HEK293T (cell line): ENCODE data around the gene PIAS1.

Experiments used
- CTCF ChIA-PET: fragments of 350-600 bp; formaldehyde crosslinking; extraction: SDS; loops from one replicate; lab custom pipeline; 2021; ENCODE audit warnings: antibody characterized with exemption, inconsistent platforms; lab: Yijun Ruan, JAX
- POLR2A ChIA-PET: fragments of 350-600 bp; formaldehyde crosslinking; extraction: SDS; loops from one replicate; lab custom pipeline; 2020; ENCODE audit warnings: antibody characterized with exemption, inconsistent platforms; lab: Yijun Ruan, JAX
- DNase-seq: peaks from one replicate; pipeline ENCODE4 v3.0.0; 2012; ENCODE audit warnings: mixed read lengths; ENCODE audit errors: extremely low spot score
- ARNT ChIP-seq: fragments of 450-650 bp; IDR thresholded peaks from 2 replicates; pipeline ENCODE4 v1.6.1; 2017; ENCODE audit warnings: mild to moderate bottlenecking
- BHLHE40 ChIP-seq: fragments of 450-650 bp; IDR thresholded peaks from 2 replicates; pipeline ENCODE4 v1.6.1; 2016; ENCODE audit warnings: mild to moderate bottlenecking, moderate library complexity, borderline replicate concordance
- CTBP1 ChIP-seq: fragments of 450-650 bp; IDR thresholded peaks from 2 replicates; pipeline ENCODE4 v1.6.1; 2016; ENCODE audit warnings: borderline replicate concordance
- ELF4 ChIP-seq: fragments of 450-650 bp; IDR thresholded peaks from 2 replicates; pipeline ENCODE4 v1.6.1; 2017; ENCODE audit warnings: antibody characterized with exemption
- FOXA1 ChIP-seq: fragments of 450-650 bp; IDR thresholded peaks from 2 replicates; pipeline ENCODE4 v1.6.1; 2016; ENCODE audit warnings: mild to moderate bottlenecking
- FOXK2 ChIP-seq: fragments of 450-650 bp; IDR thresholded peaks from 2 replicates; pipeline ENCODE4 v1.6.1; 2016; ENCODE audit warnings: mild to moderate bottlenecking
- FOXM1 ChIP-seq: fragments of 450-650 bp; IDR thresholded peaks from 2 replicates; pipeline ENCODE4 v1.6.1; 2017; ENCODE audit warnings: mild to moderate bottlenecking, borderline replicate concordance
- HDGF ChIP-seq: fragments of 450-650 bp; IDR thresholded peaks from 2 replicates; pipeline ENCODE4 v1.6.1; 2017; ENCODE audit warnings: antibody characterized with exemption, borderline replicate concordance
- L3MBTL2 ChIP-seq: fragments of 450-650 bp; conservative IDR thresholded peaks from 2 replicates; pipeline ENCODE4 v1.6.1; 2016; ENCODE audit warnings: mild to moderate bottlenecking
- LEF1 ChIP-seq: fragments of 450-650 bp; IDR thresholded peaks from 2 replicates; pipeline ENCODE4 v1.6.1; 2017; ENCODE audit warnings: mild to moderate bottlenecking, borderline replicate concordance
- NFRKB ChIP-seq: fragments of 450-650 bp; IDR thresholded peaks from 2 replicates; pipeline ENCODE4 v1.6.1; 2016; ENCODE audit warnings: mild to moderate bottlenecking, moderate library complexity
- PKNOX1 ChIP-seq: fragments of 450-650 bp; IDR thresholded peaks from 2 replicates; pipeline ENCODE4 v1.6.1; 2016
- SP1 ChIP-seq: fragments of 450-650 bp; IDR thresholded peaks from 2 replicates; pipeline ENCODE4 v1.6.1; 2017
- SUZ12 ChIP-seq: fragments of 450-650 bp; IDR thresholded peaks from 2 replicates; pipeline ENCODE4 v1.6.1; 2016; ENCODE audit warnings: mild to moderate bottlenecking
- TARDBP ChIP-seq: fragments of 450-650 bp; IDR thresholded peaks from 2 replicates; pipeline ENCODE4 v1.6.1; 2016
- ZNF384 ChIP-seq: fragments of 450-650 bp; IDR thresholded peaks from 2 replicates; pipeline ENCODE4 v1.6.1; 2016

Gene PIAS1

GRCh38 chr15:68113751-68114150 is 59.6 kb downstream of the PIAS1 start:
- TF ChIP-seq BHLHE40 (no peak), HDGF (no peak), FOXK2 (no peak), TARDBP (no peak), LEF1 (no peak), FOXA1 (no peak), L3MBTL2 (no peak), ZNF384 (no peak), ELF4 (no peak), SP1 (no peak), FOXM1 (no peak)
- POLR2A ChIA-PET, result interaction anchor here (3.0 kb wide), 1 partner anchor 60 kb away, joined by 11 read pairs; the partner anchor contains the start of gene PIAS1

GRCh38 chr15:68114356-68114755 is 60.2 kb downstream of the PIAS1 start:
- ChIA-PET CTCF (no interaction called here), POLR2A (interaction anchor here (3.0 kb wide), 1 partner anchor 61 kb away, joined by 11 read pairs; the partner anchor contains the start of gene PIAS1)
- DNase-seq, result no peak
- TF ChIP-seq ZNF384 (no peak), FOXA1 (no peak), LEF1 (no peak)

More at GRCh38 chr15:68113751-68114150, 59.6 kb downstream of the PIAS1 start:
- DNase-seq, result no peak
- CTCF ChIA-PET, result no interaction called here

GRCh38 chr15:68114840-68115239 is 60.7 kb downstream of the PIAS1 start:
- POLR2A ChIA-PET, result interaction anchor here (3.0 kb wide), 1 partner anchor 61 kb away, joined by 11 read pairs; the partner anchor contains the start of gene PIAS1
- no peak for TF ChIP-seq FOXK2
- CTCF ChIA-PET, result no interaction called here
- DNase-seq, result no peak

GRCh38 chr15:68124700-68125099 is 70.6 kb downstream of the PIAS1 start:
- TF ChIP-seq TARDBP, result no peak
- TF ChIP-seq LEF1, result no peak
- TF ChIP-seq SP1, result no peak
- TF ChIP-seq HDGF, result no peak
- TF ChIP-seq ZNF384, result no peak
- no peak for TF ChIP-seq FOXK2
- DNase-seq, result no peak
- CTCF ChIA-PET, result no interaction called here
- POLR2A ChIA-PET, result no interaction called here

- TF ChIP-seq BHLHE40 (no peak), TARDBP (no peak), ARNT (no peak), ELF4 (no peak), FOXM1 (no peak), SP1 (no peak), FOXK2 (no peak)
- no peak for DNase-seq
- POLR2A ChIA-PET, result no interaction called here
- CTCF ChIA-PET, result interaction anchor here (0.6 kb wide), 4 partner anchors 36 to 445 kb away, joined by 3 read pairs; no protein-coding TSS in a partner anchor
Measured at GRCh38 chr15:68126396-68126795, 72.3 kb downstream of the PIAS1 start.

GRCh38 chr15:68129072-68129471 is 75.0 kb downstream of the PIAS1 start:
- CTCF ChIA-PET, result no interaction called here
- no peak for DNase-seq

GRCh38 chr15:68130851-68131250 is 76.7 kb downstream of the PIAS1 start:
- no peak for DNase-seq
- CTCF ChIA-PET, result interaction anchor here (0.5 kb wide), 1 partner anchor 8 kb away, joined by 3 read pairs; no protein-coding TSS in a partner anchor
- no peak for TF ChIP-seq ZNF384
- TF ChIP-seq TARDBP, result no peak
- TF ChIP-seq NFRKB, result no peak
- no peak for TF ChIP-seq CTBP1
- no peak for TF ChIP-seq FOXA1
- no peak for TF ChIP-seq L3MBTL2
- TF ChIP-seq BHLHE40, result no peak
- TF ChIP-seq ARNT, result no peak
- TF ChIP-seq SP1, result no peak
- TF ChIP-seq PKNOX1, result no peak
- no peak for TF ChIP-seq LEF1
- TF ChIP-seq SUZ12, result no peak
- no peak for TF ChIP-seq FOXK2
- no peak for TF ChIP-seq FOXM1
- no peak for TF ChIP-seq HDGF
- no peak for TF ChIP-seq ELF4
- POLR2A ChIA-PET, result interaction anchor here (1.2 kb wide), 1 partner anchor 77 kb away, joined by 3 read pairs; the partner anchor contains the start of gene PIAS1

More at GRCh38 chr15:68129072-68129471, 75.0 kb downstream of the PIAS1 start:
- TF ChIP-seq FOXK2, result no peak
- no peak for TF ChIP-seq L3MBTL2
- TF ChIP-seq ARNT, result no peak
- no peak for TF ChIP-seq PKNOX1
- no peak for TF ChIP-seq LEF1
- no peak for TF ChIP-seq ZNF384
- no peak for TF ChIP-seq ELF4
- TF ChIP-seq SUZ12, result no peak
- no peak for TF ChIP-seq FOXM1
- TF ChIP-seq TARDBP, result no peak
- POLR2A ChIA-PET, result no interaction called here
